Bone marrow (tissue), 2 donors: ENCODE results near the gene OR14A16.

Source experiments
- DNase-seq, 2 donors: peaks; one replicate each; lab custom pipeline; 2025; lab: John Stamatoyannopoulos, UW

Gene OR14A16, protein sequence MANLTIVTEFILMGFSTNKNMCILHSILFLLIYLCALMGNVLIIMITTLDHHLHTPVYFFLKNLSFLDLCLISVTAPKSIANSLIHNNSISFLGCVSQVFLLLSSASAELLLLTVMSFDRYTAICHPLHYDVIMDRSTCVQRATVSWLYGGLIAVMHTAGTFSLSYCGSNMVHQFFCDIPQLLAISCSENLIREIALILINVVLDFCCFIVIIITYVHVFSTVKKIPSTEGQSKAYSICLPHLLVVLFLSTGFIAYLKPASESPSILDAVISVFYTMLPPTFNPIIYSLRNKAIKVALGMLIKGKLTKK

GRCh38 chr1:247824023-247824422, at the start of gene OR14A16:
Gene OR14A16, minus strand, starts transcription at chr1:247824119. Its CDS starts 8,390 bp downstream, at chr1:247815729.
- DNase-seq, result no peak

DNA sequence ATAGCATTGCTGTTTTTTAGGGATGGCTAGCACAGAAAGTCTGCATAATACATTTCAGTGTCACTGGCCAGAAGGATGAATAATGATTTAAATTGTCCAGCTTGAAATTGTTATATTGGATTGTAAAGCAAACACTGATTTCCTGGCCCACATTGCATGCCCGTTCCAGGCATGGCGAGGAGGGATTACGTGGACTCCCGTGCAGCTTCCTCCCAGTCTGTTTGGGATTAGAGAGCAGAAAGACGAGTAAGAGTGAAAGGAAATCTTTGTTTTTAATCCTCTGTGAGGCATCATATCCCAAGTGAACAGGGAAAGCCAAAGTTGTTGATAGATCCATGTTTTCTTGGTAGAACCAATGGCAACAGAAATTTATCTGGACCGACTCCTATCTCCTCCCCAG, 41.5 kb upstream of the OR14A16 start:
- DNase-seq, result no peak

DNA sequence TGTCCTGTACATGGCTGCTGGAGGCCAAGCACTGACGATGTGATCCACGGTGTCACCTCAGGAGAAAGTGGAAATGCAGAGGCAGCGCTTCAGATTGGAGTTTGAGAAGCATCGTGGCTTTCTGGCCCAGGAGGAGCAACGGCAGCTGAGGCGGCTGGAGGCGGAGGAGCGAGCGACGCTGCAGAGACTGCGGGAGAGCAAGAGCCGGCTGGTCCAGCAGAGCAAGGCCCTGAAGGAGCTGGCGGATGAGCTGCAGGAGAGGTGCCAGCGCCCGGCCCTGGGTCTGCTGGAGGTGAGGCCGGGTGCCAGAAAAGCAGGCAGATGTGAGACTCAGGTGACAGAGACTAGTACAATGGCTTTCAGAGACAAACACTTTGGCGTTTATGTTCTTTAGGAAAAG, 40.7 kb upstream of the OR14A16 start:
- no peak for DNase-seq

DNA sequence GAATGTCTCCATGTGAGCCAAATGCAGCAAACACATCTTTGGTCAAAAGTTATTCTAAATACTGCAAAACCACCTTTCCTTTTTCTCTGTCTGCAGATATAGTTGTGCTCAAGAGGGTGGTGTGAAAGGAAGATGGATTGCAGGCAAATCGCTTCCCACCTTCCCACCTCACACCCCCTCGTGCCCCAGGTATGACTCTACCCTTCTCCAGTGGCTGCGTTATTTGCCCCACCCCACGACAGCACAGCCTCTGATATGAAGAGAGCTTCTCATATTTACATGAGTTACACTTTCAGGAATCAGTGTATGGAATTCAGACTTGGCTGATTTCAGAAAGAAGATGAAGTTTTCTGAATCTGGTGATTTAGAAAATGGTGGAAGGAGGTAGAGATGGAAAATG, 38.8 kb upstream of the OR14A16 start:
- DNase-seq, result no peak

GRCh38 chr1:247857985-247858619, 34.2 kb upstream of the OR14A16 start:
- DNase-seq, result no peak

GRCh38 chr1:247857069-247857984, 33.4 kb upstream of the OR14A16 start, which contains the start of gene TRIM58:
Gene TRIM58, plus strand, starts transcription at chr1:247857187. Its CDS starts 60 bp downstream, at chr1:247857247.
- peak; percentile 14 to 43 for DNase-seq

DNA sequence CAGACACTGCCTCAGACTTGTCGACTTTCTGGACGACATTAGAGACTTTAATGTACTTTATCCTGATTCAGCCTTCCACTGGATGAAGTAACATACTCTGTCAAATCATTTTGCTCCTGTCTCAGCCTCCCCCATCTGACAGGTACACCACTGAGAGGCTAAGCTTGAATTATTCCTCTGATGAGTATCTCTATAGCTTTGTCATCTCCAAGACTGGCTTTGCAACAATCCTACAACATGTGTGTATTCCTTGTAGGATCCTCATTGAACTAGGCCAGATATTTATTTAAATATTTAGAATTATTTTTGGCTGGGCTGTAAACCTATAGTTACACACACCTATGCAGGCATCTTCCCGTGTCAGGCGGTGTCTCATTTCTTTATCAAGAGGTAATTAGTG, 32.0 kb upstream of the OR14A16 start:
- DNase-seq, result no peak

- no peak for DNase-seq
Observed at GRCh38 chr1:247854899-247855545, 31.1 kb upstream of the OR14A16 start.

GRCh38 chr1:247849616-247850015, 25.7 kb upstream of the OR14A16 start:
- no peak for DNase-seq

DNA sequence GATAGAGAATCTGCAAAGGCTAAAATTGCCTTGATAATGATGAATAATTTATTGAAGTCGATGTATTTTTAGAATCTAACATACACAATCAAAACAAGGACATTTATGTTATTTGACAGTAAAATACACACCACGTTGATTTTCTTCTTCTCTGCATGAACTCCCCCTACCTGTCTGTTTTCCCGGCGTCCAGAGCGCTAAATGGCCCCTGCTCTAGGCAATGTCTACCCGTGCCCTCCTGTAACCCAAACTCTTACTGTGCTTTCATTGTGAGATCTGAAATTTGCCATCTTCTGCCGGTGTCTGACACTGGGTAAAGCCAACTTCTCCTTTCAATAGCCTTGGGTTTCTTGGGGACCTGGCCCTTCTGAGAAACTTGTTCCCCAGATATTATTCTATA, 24.4 kb upstream of the OR14A16 start:
- DNase-seq, result no peak

DNA sequence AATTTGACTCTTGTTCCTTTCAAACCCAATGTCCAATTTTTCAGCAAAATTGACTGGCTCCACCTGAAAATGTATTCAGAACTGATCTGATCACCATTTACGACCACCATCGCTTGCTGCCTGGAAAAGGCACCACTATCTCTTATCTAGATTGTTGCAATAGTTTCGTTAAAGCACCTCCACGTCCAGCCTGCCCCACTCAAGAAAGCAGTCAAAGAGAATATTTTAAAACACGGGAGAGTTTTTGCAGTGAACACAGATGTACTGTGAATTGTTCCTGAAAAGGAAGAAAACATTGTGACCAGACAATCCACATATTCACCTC, 21.7 kb upstream of the OR14A16 start:
- DNase-seq, result no peak

GRCh38 chr1:247845011-247845692, 21.2 kb upstream of the OR14A16 start:
- DNase-seq, result no peak

GRCh38 chr1:247843411-247843810, 19.5 kb upstream of the OR14A16 start:
- no peak for DNase-seq

DNA sequence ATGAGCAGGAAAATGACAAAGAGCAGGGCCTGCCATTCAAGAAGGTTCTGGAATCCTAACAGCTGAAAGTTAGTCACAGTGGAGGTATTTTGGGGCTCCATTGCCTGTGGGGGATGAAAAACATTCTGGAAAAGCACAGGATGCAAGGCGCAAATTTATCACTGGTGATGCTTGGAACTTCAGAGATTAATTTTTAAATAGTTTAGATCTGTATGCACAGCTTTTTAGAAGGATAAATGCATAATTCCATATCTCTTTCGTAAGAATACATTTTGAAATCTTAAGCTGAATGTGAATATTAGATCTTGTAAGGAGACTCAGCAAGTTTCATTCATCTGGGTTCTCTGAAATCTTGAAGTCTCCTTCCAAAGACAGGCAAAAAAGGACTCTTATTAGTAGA, 17.9 kb upstream of the OR14A16 start, which contains the start of gene OR11L1:
Gene OR11L1 (minus strand): TSS at position 101 of the 400 bp plus-strand sequence. CDS start 0 bp downstream, at position 101.
- DNase-seq, result no peak

GRCh38 chr1:247840818-247841217, 16.9 kb upstream of the OR14A16 start:
- DNase-seq, result peak in 1 of 2 donors; percentile 51

GRCh38 chr1:247833601-247834000, 9.7 kb upstream of the OR14A16 start:
- DNase-seq, result no peak

DNA sequence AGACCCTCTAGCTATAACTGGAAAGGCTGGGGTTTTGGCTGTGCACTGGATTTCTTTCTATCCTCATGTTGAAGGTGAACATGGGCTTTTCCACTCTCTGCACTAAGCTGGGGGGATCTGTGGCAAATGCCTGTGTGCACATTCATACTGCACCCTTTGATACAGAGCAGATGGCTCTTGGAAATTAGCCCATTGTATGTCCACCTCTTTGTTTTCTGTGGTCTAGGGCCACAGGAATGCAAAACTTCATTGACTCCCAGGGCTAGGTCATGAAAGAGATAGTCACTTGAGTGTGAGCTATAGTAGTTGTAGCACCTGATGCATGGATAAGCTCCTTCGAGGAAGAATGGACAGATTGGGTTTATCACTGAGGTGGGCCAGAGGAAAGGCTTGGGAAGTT, 5.7 kb upstream of the OR14A16 start:
- DNase-seq, result no peak

GRCh38 chr1:247825362-247825761, 1.4 kb upstream of the OR14A16 start:
- no peak for DNase-seq

DNA sequence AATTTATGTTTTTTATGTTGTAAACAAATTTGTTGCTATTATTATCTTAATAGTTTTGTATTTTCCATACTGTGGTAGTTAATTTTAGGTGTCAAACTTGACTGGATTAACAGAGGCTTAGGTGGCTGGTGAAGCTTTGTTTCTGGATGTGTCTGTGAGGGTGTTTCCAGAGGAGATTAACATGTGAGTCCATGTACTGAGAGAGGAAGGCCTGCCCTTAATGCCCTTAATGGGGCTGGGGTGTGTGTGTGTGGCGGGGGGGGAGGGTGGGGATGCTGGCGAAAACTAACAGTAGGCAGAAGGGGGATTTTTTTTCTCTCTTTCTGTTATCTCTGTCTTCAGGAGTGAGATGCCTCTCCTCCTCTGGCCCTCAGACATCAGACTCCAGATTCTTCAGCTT, 1.9 kb downstream of the OR14A16 start:
- DNase-seq, result no peak

DNA sequence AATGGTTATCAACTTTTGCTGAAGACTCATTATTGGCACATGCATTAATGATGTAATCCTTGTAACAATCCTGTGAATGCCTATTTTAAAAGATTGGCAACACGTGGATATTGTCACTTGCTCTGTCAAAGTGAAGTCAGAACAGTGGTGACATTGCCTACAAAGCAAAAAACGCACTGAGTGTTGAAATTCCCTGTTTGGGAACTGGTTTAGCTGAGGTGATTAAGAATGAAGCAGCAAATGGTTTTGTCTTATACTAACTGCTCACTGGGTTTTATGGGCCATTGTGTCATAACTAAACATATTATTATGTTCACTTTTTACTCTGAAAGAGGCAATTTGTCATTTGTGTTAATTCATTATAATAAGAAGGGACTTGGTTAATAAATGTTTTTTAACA, 11.3 kb downstream of the OR14A16 start:
- no peak for DNase-seq

GRCh38 chr1:247797518-247797917, 26.4 kb downstream of the OR14A16 start:
- no peak for DNase-seq
